HL-60 (cell line): ENCODE results near the gene GZMM.

ENCODE experiments used
- CTCF ChIP-seq: IDR thresholded peaks from one replicate; pipeline ENCODE4 v1.5.1; 2011; ENCODE audit warnings: low read length, control low read depth, inconsistent platforms; ENCODE audit not compliant: insufficient read depth
- POLR2AphosphoS5 ChIP-seq: IDR thresholded peaks from 2 replicates; pipeline ENCODE4 v1.6.1; 2012; ENCODE audit warnings: low read depth
- REST ChIP-seq: IDR thresholded peaks from 2 replicates; pipeline ENCODE4 v1.6.1; 2012; ENCODE audit warnings: low read depth; ENCODE audit not compliant: insufficient replicate concordance

- TF ChIP-seq CTCF (no peak), POLR2AphosphoS5 (no peak), REST (no peak)
These were observed 2.8 kb upstream of the GZMM start for GRCh38 chr19:540867-541637.
